Ishikawa (cell line): Measurements from ENCODE around the gene FIBCD1.

Experiments used
- CEBPB ChIP-seq: IDR thresholded peaks from 2 replicates; pipeline ENCODE4 v1.6.1; 2012
- CREB1 ChIP-seq: IDR thresholded peaks from 2 replicates; pipeline ENCODE4 v1.6.1; 2012; ENCODE audit warnings: low read depth
- EGR1 ChIP-seq: IDR thresholded peaks from 2 replicates; pipeline ENCODE4 v1.6.1; 2012
- EP300 ChIP-seq: IDR thresholded peaks from 2 replicates; pipeline ENCODE4 v1.6.1; 2012; ENCODE audit warnings: borderline replicate concordance
- FOXM1 ChIP-seq: IDR thresholded peaks from 2 replicates; pipeline ENCODE4 v1.6.1; 2012; ENCODE audit warnings: low read depth, borderline replicate concordance
- MAX ChIP-seq: IDR thresholded peaks from 2 replicates; pipeline ENCODE4 v1.6.1; 2012
- NFIC ChIP-seq: IDR thresholded peaks from 2 replicates; pipeline ENCODE4 v1.6.1; 2012
- RAD21 ChIP-seq: IDR thresholded peaks from 2 replicates; pipeline ENCODE4 v1.6.1; 2012; ENCODE audit warnings: low read depth
- REST ChIP-seq: IDR thresholded peaks from 2 replicates; pipeline ENCODE4 v1.6.1; 2012; ENCODE audit warnings: low read depth, mild to moderate bottlenecking
- TAF1 ChIP-seq: IDR thresholded peaks from 2 replicates; pipeline ENCODE4 v1.6.1; 2012; ENCODE audit warnings: low read depth, mild to moderate bottlenecking
- TCF12 ChIP-seq: IDR thresholded peaks from 2 replicates; pipeline ENCODE4 v1.6.1; 2012; ENCODE audit warnings: low read depth
- TEAD4 ChIP-seq: IDR thresholded peaks from 2 replicates; pipeline ENCODE4 v1.6.1; 2012
- USF1 ChIP-seq: IDR thresholded peaks from 2 replicates; pipeline ENCODE4 v1.6.1; 2012
- YY1 ChIP-seq: IDR thresholded peaks from 2 replicates; pipeline ENCODE4 v1.6.1; 2012; ENCODE audit warnings: low read depth
- ZBTB7A ChIP-seq: IDR thresholded peaks from 2 replicates; pipeline ENCODE4 v1.6.1; 2012; ENCODE audit warnings: low read depth

Gene FIBCD1

GRCh38 chr9:130902204-130903185 is 36.6 kb downstream of the FIBCD1 start:
- TF ChIP-seq RAD21 (no peak), EGR1 (no peak), CREB1 (no peak), FOXM1 (no peak)

GRCh38 chr9:130901498-130902203 is 37.4 kb downstream of the FIBCD1 start:
- TF ChIP-seq EP300, result no peak
- TF ChIP-seq MAX, result no peak
- TF ChIP-seq TAF1, result no peak
- TF ChIP-seq FOXM1, result no peak
- no peak for TF ChIP-seq EGR1
- no peak for TF ChIP-seq USF1
- TF ChIP-seq CREB1, result no peak
- no peak for TF ChIP-seq YY1
- TF ChIP-seq REST, result no peak
- no peak for TF ChIP-seq TCF12
- no peak for TF ChIP-seq ZBTB7A
- TF ChIP-seq RAD21, result no peak
- TF ChIP-seq CEBPB, result no peak
- TF ChIP-seq NFIC, result no peak
- TF ChIP-seq TEAD4, result no peak

GRCh38 chr9:130900701-130901497 is 38.1 kb downstream of the FIBCD1 start:
- TF ChIP-seq CREB1, result no peak
- TF ChIP-seq TEAD4, result no peak
- no peak for TF ChIP-seq TCF12
- no peak for TF ChIP-seq USF1
- no peak for TF ChIP-seq MAX

- TF ChIP-seq TEAD4 (no peak), RAD21 (no peak), USF1 (no peak)
Observed at GRCh38 chr9:130899051-130899748, 39.8 kb downstream of the FIBCD1 start.

- TF ChIP-seq EGR1, result no peak
- TF ChIP-seq CEBPB, result no peak
- TF ChIP-seq ZBTB7A, result no peak
- no peak for TF ChIP-seq TAF1
- no peak for TF ChIP-seq NFIC
- TF ChIP-seq RAD21, result no peak
- no peak for TF ChIP-seq TEAD4
- TF ChIP-seq TCF12, result no peak
- no peak for TF ChIP-seq REST
- TF ChIP-seq CREB1, result no peak
- TF ChIP-seq EP300, result no peak
Observed at GRCh38 chr9:130898552-130898852, 40.5 kb downstream of the FIBCD1 start.
